GM12872 (cell line): ENCODE measurements around the gene GABBR2.
A peak's percentile ranks its signal among the peaks of the same experiment; 100 is the strongest.

ENCODE experiments used
- CTCF ChIP-seq: IDR thresholded peaks from 3 replicates; pipeline ENCODE4 v1.5.1; 2011; ENCODE audit warnings: low read depth, mild to moderate bottlenecking, low read length, moderate library complexity; ENCODE audit not compliant: insufficient read depth

GABBR2 gene

GRCh38 chr9:98720402-98720801 is 11.7 kb upstream of the GABBR2 start:
- no peak for TF ChIP-seq CTCF

GRCh38 chr9:98719055-98719454 is 10.3 kb upstream of the GABBR2 start:
- TF ChIP-seq CTCF, result no peak

DNA sequence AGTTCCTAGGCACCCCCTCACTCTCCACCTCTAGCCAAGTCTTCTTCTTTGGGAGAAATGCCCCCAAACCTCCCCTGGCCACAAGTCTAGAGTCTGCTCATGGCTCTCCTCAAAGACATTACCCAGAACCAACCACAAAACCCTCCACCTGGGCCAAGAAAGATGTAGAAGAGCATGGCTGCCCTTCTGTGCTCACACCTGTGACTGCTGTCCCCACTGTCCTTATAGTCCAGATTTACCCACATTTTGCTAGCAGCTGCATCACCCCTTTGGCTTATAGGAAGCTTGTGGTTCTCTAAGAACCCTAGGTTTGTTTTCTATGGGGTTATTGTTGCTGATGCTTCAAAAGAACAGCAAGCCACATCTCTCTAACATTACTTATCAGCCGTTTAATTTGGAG is 6.1 kb upstream of the GABBR2 start:
- TF ChIP-seq CTCF, result no peak

DNA sequence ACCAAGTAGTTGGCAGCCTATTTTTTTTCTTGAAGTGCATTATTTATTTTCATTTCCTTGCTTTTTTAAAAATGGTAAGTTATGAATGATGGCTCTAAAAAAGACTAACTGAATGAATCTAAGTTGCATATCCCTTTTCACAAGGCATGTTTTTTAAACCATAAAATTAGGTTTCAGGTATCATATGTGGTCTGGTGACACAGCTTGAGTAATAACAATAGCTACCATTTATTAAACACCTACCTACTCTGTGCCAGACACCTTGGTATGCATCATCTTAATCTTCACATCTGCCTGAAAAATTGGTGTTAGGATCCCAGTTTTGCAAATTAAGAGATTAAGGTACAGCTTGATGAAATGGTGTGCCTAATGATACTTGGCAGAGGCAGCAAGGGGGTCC is 4.3 kb upstream of the GABBR2 start:
- no peak for TF ChIP-seq CTCF

DNA sequence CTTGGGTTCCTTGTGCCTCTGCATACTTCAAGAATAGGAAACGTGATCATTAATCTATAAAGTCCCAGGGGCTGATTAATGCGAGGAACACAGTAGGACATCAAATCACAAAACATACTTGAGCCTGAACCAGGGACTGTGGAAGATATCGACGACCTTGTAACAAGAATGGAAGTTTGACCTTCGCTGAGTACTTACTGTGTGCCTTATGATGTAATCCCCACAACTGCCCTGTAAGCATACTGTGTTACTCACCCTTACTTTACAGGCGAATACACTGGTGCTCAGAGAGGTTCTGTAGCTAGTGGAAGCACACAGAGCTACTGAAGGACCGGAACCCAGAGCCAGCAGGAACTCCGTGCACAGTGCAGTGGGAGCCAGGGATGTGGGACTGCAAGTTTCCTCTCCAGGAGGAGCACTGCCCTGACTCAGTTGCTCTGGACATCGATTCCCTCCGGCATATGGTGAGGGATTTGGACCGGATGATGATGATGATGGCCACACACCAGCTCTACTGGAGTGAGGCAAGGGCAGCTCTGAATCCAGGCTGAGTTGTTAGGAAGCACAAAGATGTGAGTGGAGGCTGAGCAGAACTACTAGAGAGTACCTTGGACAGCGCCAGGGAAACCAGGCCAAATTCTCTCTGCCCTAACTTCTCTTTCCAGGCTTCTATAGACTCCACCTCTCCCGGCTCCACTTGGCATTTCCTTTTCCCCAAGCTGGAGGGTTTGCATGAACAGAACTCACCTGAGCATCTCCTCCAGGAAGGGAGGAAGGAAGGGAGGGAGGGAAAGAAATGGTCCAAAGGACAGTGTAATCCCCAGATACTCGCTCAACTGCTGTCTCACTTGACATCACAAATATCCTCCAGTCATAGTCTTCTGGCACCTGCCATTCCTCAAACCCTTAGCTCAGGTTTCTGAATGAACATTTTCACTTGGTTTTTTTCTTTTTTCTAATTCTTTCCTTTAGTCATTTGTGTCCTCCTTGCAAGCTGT is 1.5 kb upstream of the GABBR2 start:
- TF ChIP-seq CTCF, result no peak

DNA sequence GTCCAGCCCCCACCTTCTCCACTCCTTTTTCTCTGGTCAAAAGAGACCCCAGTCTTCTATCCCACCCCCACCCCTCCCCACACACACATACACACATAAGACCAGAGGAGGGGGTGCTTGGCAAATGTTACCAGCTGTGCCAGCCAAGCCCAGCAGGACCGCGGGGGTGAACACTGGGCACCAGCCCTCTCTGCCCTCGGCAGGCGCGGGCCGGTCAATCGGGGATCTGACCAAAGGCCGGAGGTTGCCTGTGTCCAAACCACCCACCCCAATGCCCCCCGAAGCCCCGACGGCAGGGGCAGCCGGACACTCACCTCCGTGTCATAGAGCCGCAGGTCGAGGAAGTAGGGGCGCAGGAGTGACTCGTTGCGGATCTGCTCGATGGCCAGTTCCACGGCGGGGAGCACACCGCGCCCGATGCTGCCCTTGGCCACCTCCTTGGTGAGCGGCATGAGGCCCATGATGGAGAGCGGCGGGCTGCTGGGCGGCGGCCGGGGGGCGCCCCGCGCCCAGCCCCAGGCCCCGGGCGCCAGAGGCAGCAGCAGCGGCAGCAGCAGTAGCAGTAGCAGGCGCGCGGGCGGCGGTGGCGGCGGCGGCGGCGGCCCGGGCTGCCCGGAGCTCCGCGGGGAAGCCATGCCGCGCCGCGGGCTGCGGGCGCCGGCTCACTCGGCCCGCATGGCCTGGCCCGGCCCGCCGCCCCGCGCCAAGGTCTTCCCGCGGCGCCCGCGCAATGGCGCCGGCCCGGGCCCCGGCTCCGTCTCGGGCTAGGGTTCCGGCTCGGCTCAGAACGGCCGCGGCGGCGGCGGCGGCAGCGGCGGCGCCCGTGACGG is 417 bp downstream of the GABBR2 start:
- TF ChIP-seq CTCF, result no peak

DNA sequence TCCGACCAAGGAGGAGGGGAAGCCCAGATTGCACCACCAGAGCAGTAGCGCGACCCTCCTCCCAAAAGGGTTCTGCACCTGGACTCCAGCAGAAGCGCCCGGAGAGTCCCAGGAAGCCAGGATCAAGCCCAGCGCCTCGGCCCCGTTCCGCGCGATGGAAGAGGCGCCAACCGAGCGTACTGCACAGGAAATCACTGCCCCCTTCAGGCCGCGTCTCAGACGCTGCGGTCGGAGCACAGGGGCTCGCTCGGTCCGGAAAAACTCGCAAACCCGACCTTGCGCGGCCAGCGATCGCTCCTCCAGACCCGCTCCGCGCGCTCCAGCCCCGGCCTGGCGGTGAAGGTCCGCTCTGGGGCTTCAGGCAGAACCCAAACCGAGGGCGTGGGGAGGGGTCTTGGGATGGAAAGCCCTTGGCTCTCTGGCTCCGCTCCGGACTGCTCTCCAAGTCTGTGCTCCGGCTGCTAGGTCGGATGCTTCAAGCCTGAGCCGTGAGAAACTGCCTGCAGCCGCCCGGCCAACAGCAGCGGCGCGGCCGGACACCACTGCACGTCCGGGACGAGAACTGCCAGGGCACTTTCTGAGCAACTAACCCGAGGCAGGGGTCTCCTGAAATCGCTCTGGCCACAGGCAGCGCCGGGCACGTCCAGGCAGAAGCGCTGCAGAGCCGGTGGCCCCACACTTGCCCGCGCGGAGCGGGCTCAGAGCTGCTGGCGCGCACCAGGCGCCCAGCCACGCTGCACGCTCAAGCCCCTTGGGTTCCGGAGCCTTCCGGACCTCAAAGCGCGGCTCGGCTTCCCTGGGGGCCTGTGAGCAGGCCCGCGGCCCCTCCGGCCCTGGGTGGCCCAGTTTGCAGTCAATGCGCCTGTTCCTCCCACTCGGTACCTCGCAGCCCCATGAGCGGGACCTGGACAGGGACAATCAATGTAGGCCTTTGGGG is 1.3 kb downstream of the GABBR2 start:
- peak; percentile 57 for TF ChIP-seq CTCF
